ENCODE data around the gene BAHCC1. TPM values are rescaled to one million over a fixed set of nuclear protein-coding genes. Genes with fewer than 3 reads are reported as not detected.
A peak's percentile ranks its signal among the peaks of the same experiment; 100 is the strongest.

BAHCC1 gene
- total RNA-seq, 2 donors from 2014 or later = 11.4 to 28.9 TPM

DNA sequence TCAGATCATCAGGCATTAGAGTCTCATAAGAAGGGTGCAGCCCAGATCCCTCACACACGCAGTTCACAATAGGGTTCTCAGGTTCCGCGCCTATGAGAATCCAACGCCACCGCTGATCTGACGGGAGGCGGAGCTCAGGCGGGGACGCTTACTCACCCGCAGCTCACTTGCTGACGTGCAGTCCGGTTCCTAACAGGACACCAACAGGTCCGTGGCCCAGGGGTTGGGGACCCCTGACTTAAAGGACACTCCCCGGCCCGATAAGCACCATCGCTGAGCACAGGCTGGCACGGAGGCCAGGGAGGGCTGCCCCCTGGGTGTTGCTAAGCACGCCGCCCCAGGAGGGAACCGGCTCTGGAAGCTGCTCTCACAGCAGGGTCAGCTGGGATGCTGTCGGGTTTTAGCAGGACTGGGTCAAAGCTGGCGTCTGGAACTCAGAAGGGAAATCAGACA is 30.1 kb upstream of the BAHCC1 start:
- Histone ChIP-seq H3K4me1 (replicated peaks) (peaks cover 16% of the 10 kb centered on the region), H3K27ac (peak overlapping the region; percentile 96 to 98), H3K4me3 (peak overlapping the region; percentile 19 to 32), H3K36me3 (no peaks in the 10 kb centered on the region), H3K27me3 (replicated peaks; ENCODE audit: insufficient read depth) (no peaks in the 10 kb centered on the region), H3K9me3 (no peaks in the 10 kb centered on the region)
- DNase-seq (ENCODE audit: low spot score) = peak; percentile 89
- 23% methylated on average over 22 of the region's 22 CpGs for WGBS
- TF ChIP-seq CTCF (IDR thresholded peaks at IDR 0.05) (no peak), POLR2A (IDR thresholded peaks at IDR 0.05) (peak; percentile 84), POLR2AphosphoS5 (IDR thresholded peaks at IDR 0.05) (peak; percentile 86)
- intact Hi-C loops (cut with DNase I) = no loop called here

DNA sequence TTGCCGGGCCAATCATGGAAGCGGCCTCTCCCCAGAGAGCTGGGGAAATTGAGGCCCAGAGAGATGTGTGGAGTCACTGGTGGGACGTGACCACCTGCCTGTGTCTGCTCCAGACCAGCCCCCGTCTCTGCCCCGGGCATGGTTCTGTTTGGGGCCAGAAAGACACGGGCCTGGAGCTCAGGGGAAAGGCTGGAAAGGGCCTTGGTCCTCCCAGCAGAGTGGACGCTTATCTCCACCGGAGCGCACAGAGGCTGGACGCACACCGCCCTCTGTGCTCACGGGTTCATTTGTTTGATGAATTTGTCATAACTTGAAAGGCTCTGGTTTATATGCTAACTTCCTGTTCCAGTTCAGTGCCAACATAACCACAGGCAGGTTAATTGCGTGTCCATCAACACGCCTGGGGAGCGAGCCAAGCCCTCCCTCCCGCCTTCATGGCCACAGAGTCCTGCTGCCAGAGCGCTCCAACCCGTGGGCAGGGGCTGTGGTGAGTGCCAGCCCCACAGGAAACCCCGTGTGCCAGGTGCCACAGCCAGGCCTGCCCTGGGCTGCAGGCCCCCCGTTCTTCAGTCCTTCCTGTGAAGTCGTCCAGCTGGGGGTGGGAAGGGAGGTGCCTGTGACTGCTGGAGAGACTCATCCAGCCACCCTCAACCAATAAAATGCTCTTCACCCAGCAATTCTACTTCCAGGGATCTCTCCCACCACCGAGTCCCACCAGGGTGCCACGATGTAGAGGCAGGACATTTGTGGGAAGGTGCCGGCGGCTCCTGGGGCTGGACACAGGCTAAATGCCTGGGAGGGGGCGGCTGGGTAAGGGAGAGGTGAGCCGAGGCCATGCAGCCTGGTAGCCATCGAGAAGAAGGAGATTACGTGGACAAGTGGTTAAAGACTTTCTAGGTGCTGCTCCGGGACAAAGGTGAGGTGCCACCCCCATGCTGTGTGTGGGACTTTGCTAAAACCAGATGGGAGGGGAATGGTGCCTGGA is 29.4 kb upstream of the BAHCC1 start:
- intact Hi-C loops (cut with DNase I) = no loop called here
- H3K36me3 ChIP-seq = no peaks in the 10 kb centered on the region
- DNase-seq (ENCODE audit: low spot score) = peak; percentile 94
- H3K27ac ChIP-seq = peak overlapping the region; percentile 96 to 98
- H3K4me1 ChIP-seq (replicated peaks) = peaks cover 16% of the 10 kb centered on the region
- no peaks in the 10 kb centered on the region for H3K9me3 ChIP-seq
- H3K4me3 ChIP-seq = peak overlapping the region; percentile 19 to 32
- 18% methylated on average over 29 of the region's 30 CpGs for WGBS
- TF ChIP-seq POLR2A (IDR thresholded peaks at IDR 0.05) (peak; percentile 51), CTCF (IDR thresholded peaks at IDR 0.05) (peak in 1 of 4 experiments; percentile 6), POLR2AphosphoS5 (IDR thresholded peaks at IDR 0.05) (peak; percentile 98)
- H3K27me3 ChIP-seq (replicated peaks; ENCODE audit: insufficient read depth) = no peaks in the 10 kb centered on the region

DNA sequence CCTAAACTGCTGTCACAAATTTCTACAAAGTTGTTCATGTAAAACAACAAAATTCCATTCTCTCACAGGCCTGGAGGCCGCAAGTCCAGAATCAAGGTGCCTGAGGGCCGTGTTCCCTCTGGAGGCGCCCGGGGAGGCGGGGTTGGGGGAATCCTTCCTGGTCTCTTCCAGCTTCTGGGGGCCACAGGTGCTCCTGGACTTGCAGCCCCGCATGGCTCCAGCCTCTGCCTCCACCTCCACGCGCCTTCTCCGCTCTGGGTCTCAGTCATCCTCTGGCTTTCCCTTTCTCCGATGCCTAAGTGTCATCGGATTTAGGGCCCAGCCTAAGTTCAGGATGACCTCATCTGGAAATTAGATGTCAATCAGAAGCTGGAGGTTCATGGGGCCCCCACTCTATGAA is 28.6 kb upstream of the BAHCC1 start:
- TF ChIP-seq POLR2A (IDR thresholded peaks at IDR 0.05) (no peak), CTCF (IDR thresholded peaks at IDR 0.05) (no peak), POLR2AphosphoS5 (IDR thresholded peaks at IDR 0.05) (no peak)
- Histone ChIP-seq H3K4me1 (replicated peaks) (peaks cover 16% of the 10 kb centered on the region), H3K27me3 (replicated peaks; ENCODE audit: insufficient read depth) (no peaks in the 10 kb centered on the region), H3K4me3 (no peak overlapping the region), H3K9me3 (no peaks in the 10 kb centered on the region), H3K36me3 (no peaks in the 10 kb centered on the region), H3K27ac (peak overlapping the region; percentile 96 to 98)
- no peak for DNase-seq (ENCODE audit: low spot score)
- intact Hi-C loops (cut with DNase I) = no loop called here
- WGBS = 78% methylated on average over 11 of the region's 11 CpGs

DNA sequence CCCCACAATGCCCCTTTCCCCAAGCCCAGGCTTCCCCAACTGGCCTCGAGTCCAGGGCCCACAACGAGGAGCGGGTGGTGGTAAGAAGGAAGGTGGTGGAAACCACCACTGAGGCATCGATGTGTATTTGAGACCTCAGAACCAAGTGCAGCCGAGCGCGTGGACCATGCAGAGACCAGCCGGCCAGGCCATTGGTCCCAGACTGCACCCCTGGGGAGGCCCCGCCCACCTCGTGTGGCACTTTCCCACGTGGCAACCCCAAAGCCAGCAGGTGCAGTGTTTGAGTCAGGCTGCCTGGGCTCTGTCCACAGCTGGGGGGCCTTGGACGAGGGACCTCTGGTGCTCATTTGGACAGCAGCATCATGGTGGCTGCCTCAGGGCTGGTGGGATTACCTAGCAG is 28.1 kb upstream of the BAHCC1 start:
- intact Hi-C loops (cut with DNase I) = no loop called here
- Histone ChIP-seq H3K4me1 (replicated peaks) (peaks cover 16% of the 10 kb centered on the region), H3K4me3 (no peak overlapping the region), H3K9me3 (no peaks in the 10 kb centered on the region), H3K27me3 (replicated peaks; ENCODE audit: insufficient read depth) (no peaks in the 10 kb centered on the region), H3K27ac (no peak overlapping the region), H3K36me3 (no peaks in the 10 kb centered on the region)
- TF ChIP-seq CTCF (IDR thresholded peaks at IDR 0.05) (no peak), POLR2A (IDR thresholded peaks at IDR 0.05) (no peak)
- WGBS = 96% methylated on average over 10 of the region's 12 CpGs
- no peak for DNase-seq (ENCODE audit: low spot score)

All from prostate gland (tissue), 2 donors.